ENCODE measurements around the gene SUGCT. TPM values are rescaled to one million over a fixed set of nuclear protein-coding genes. Genes with fewer than 3 reads are reported as not detected.

The SUGCT gene
- total and polyA plus RNA-seq, 4 donors, result 2.4 to 5.3 (median 3.3) TPM

DNA sequence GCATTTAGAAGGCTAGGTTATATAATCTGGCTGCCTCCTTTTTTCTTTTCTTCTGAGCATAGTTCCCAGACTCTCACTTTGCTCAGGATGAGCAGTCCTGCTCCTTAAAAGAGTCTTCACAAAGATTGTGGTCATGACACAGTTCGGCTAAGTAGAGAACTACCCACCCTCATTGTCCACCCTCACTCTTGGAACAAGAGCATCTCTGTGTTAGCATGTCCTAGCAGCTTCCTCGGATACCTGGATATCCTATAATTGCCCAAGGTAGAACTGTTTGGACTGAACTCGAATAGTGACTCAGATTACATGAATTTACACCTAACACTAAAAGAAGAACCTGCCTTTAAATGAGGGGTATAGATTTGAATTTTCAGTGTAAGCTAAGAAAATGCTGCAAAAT is 572.0 kb downstream of the SUGCT start:
- WGBS (ENCODE audit: insufficient coverage), result 90% methylated on average over 1 of the region's 3 CpGs
- no peaks in the 10 kb centered on the region for H3K27me3 ChIP-seq (ENCODE audit: control insufficient read depth, insufficient read depth, low read length)
- no peaks in the 10 kb centered on the region for H3K4me1 ChIP-seq (ENCODE audit: control insufficient read depth, insufficient read depth, low read length)
- no peak overlapping the region for H3K4me3 ChIP-seq (ENCODE audit: low read depth, low read length)
- no peaks in the 10 kb centered on the region for H3K36me3 ChIP-seq (ENCODE audit: control insufficient read depth, insufficient read depth, low read length)
- no peaks in the 10 kb centered on the region for H3K9me3 ChIP-seq (ENCODE audit: control insufficient read depth, insufficient read depth, low read length)
- DNase-seq (ENCODE audit: low read depth in 4 of 6, low spot score in 6 of 6), result no peak
- no peak overlapping the region for H3K27ac ChIP-seq (ENCODE audit: low read depth, low read length)

DNA sequence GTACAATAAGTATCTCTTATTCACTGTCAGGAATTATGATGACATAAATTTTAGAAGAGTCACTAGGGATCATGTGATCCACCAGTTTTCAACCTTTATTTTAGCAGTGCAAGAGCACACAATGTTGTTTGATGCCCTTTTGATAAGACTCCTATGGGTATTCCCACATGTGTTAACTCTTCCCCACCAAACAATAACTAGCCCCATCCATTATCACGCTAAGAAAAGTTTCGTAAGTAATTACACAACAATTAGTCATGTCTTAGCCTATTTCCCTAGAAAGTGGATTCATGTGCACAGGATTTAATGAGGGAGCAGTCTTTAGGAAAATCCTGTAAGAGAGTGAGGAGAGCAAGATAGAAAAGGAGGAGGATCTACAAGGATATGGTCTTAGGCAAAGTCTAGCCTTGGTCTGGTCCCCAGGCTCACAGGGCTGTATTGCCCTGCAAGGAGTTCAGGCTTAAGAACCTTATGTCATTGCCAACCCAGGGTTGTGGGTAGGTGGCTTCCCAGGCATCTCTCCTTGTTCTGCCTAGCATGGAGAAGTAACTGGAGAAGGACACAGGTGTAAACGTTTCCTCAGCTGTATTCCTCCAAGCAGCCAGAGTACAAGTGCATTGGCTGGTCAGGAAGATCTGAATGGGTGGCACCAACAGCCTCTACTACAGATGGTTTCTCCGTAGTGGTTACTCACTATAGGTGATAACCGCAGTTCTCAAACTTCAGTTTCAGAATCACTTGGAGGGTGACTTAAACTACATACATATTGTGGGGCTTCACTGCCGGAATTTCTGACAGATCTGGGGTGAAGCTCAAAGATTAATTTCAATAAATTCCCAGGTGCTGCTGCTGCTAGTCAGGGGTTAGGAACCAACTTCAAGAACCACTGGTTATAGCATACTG is 574.5 kb downstream of the SUGCT start:
- H3K9me3 ChIP-seq (ENCODE audit: control insufficient read depth, insufficient read depth, low read length), result no peaks in the 10 kb centered on the region
- DNase-seq (ENCODE audit: low read depth in 4 of 6, low spot score in 6 of 6), result no peak
- no peaks in the 10 kb centered on the region for H3K27me3 ChIP-seq (ENCODE audit: control insufficient read depth, insufficient read depth, low read length)
- H3K36me3 ChIP-seq (ENCODE audit: control insufficient read depth, insufficient read depth, low read length), result no peaks in the 10 kb centered on the region
- no peaks in the 10 kb centered on the region for H3K4me1 ChIP-seq (ENCODE audit: control insufficient read depth, insufficient read depth, low read length)
- no peak overlapping the region for H3K27ac ChIP-seq (ENCODE audit: low read depth, low read length)
- H3K4me3 ChIP-seq (ENCODE audit: low read depth, low read length), result no peak overlapping the region
- WGBS (ENCODE audit: insufficient coverage), result 86% methylated on average over 4 of the region's 6 CpGs

- DNase-seq (ENCODE audit: low read depth in 4 of 6, low spot score in 6 of 6), result no peak
- WGBS (ENCODE audit: insufficient coverage), result 100% methylated on average over 5 of the region's 6 CpGs
Measured at GRCh38 chr7:40711706-40712105, 576.9 kb downstream of the SUGCT start.

DNA sequence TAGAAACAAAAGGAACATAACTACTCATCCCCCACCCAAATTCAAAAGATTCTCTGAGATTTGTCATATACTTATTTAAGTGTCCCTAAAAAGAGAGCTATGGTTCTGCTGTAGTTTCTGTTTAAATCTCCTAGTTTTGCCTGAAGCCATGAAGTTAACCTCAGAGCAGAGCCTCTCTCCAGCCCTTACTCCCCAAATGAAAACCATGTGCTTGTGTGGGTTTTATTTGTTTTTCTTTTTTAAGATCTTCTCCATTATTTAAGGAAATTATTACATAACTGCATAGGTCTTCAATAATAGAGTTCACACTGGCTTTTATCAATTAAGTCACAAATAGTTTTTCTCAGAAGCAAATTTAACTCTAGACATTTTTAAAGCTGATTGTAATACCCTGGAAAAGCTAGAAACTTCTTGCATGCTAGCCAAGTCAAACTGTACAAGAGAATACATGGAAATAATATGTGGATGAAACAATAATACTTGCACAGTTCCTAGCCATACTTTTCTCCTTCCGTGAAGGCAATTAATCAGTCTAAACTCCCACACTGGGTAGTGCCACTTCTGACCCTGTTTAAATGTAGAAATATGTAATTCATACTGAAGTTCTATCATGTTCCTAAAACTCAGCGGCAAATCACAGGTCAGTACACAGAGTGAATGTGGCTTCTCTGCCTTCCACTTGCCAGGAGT is 579.7 kb downstream of the SUGCT start:
- H3K36me3 ChIP-seq (ENCODE audit: control insufficient read depth, insufficient read depth, low read length), result no peaks in the 10 kb centered on the region
- DNase-seq (ENCODE audit: low read depth in 4 of 6, low spot score in 6 of 6), result no peak
- H3K4me1 ChIP-seq (ENCODE audit: control insufficient read depth, insufficient read depth, low read length), result no peaks in the 10 kb centered on the region
- no peak overlapping the region for H3K4me3 ChIP-seq (ENCODE audit: low read depth, low read length)
- H3K9me3 ChIP-seq (ENCODE audit: control insufficient read depth, insufficient read depth, low read length), result no peaks in the 10 kb centered on the region
- no CpG with 5 or more reads among the region's 2 CpGs for WGBS (ENCODE audit: insufficient coverage)
- no peak overlapping the region for H3K27ac ChIP-seq (ENCODE audit: low read depth, low read length)
- no peaks in the 10 kb centered on the region for H3K27me3 ChIP-seq (ENCODE audit: control insufficient read depth, insufficient read depth, low read length)

More at GRCh38 chr7:40711706-40712105, 576.9 kb downstream of the SUGCT start:
- H3K27me3 ChIP-seq (ENCODE audit: control insufficient read depth, insufficient read depth, low read length), result no peaks in the 10 kb centered on the region
- H3K4me1 ChIP-seq (ENCODE audit: control insufficient read depth, insufficient read depth, low read length), result no peaks in the 10 kb centered on the region
- H3K4me3 ChIP-seq (ENCODE audit: low read depth, low read length), result no peak overlapping the region
- no peaks in the 10 kb centered on the region for H3K9me3 ChIP-seq (ENCODE audit: control insufficient read depth, insufficient read depth, low read length)
- H3K36me3 ChIP-seq (ENCODE audit: control insufficient read depth, insufficient read depth, low read length), result no peaks in the 10 kb centered on the region
- no peak overlapping the region for H3K27ac ChIP-seq (ENCODE audit: low read depth, low read length)

DNA sequence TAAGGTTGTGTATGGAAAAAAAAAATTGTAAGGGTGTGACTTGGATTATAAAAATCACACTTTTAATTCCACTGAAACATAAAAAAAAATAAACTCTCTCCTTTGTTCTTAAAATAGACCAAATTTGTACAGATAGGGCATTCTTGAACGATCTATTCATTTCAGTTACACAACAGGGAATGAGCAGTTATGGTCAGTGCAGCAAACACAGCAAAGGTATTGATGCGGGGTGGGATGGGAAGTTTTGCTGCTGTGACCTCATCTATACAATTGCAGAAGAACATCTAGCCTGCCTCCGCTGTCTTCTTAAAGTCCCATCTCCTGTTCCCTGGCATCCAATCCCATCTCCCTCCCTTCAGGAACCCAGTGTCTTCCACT is 580.2 kb downstream of the SUGCT start:
- WGBS (ENCODE audit: insufficient coverage), result 90% methylated on average over 2 of the region's 3 CpGs
- Histone ChIP-seq H3K9me3 (ENCODE audit: control insufficient read depth, insufficient read depth, low read length) (no peaks in the 10 kb centered on the region), H3K4me1 (ENCODE audit: control insufficient read depth, insufficient read depth, low read length) (no peaks in the 10 kb centered on the region), H3K27me3 (ENCODE audit: control insufficient read depth, insufficient read depth, low read length) (no peaks in the 10 kb centered on the region), H3K4me3 (ENCODE audit: low read depth, low read length) (no peak overlapping the region), H3K36me3 (ENCODE audit: control insufficient read depth, insufficient read depth, low read length) (no peaks in the 10 kb centered on the region), H3K27ac (ENCODE audit: low read depth, low read length) (no peak overlapping the region)
- no peak for DNase-seq (ENCODE audit: low read depth in 4 of 6, low spot score in 6 of 6)

DNA sequence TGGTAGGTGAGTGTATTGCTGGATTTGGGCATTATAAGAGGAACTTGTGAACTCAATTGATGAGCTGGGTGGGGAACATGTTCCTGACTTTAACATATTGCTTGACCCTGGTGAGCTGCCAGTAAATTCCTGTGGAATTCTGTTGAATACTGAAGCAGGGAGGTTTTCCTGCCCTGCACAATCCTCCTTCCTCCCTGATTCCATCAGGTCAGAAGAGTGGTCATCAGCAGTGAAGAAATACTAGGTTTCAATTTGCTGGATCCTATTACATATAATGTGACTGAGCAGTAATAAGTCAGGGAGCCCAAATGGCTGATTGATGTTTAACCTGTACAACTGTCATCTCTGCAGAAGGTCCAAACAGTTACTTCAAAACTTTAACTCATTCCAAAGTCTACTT is 581.2 kb downstream of the SUGCT start:
- DNase-seq (ENCODE audit: low read depth in 4 of 6, low spot score in 6 of 6), result no peak
- Histone ChIP-seq H3K27me3 (ENCODE audit: control insufficient read depth, insufficient read depth, low read length) (no peaks in the 10 kb centered on the region), H3K9me3 (ENCODE audit: control insufficient read depth, insufficient read depth, low read length) (no peaks in the 10 kb centered on the region), H3K4me3 (ENCODE audit: low read depth, low read length) (no peak overlapping the region), H3K4me1 (ENCODE audit: control insufficient read depth, insufficient read depth, low read length) (no peaks in the 10 kb centered on the region), H3K27ac (ENCODE audit: low read depth, low read length) (no peak overlapping the region), H3K36me3 (ENCODE audit: control insufficient read depth, insufficient read depth, low read length) (no peaks in the 10 kb centered on the region)

GRCh38 chr7:40717242-40717641 is 582.4 kb downstream of the SUGCT start:
- Histone ChIP-seq H3K27me3 (ENCODE audit: control insufficient read depth, insufficient read depth, low read length) (no peaks in the 10 kb centered on the region), H3K9me3 (ENCODE audit: control insufficient read depth, insufficient read depth, low read length) (no peaks in the 10 kb centered on the region), H3K4me1 (ENCODE audit: control insufficient read depth, insufficient read depth, low read length) (no peaks in the 10 kb centered on the region), H3K27ac (ENCODE audit: low read depth, low read length) (no peak overlapping the region), H3K36me3 (ENCODE audit: control insufficient read depth, insufficient read depth, low read length) (no peaks in the 10 kb centered on the region), H3K4me3 (ENCODE audit: low read depth, low read length) (no peak overlapping the region)
- WGBS (ENCODE audit: insufficient coverage), result 58% methylated on average over 7 of the region's 9 CpGs
- DNase-seq (ENCODE audit: low read depth in 4 of 6, low spot score in 6 of 6), result no peak

- no peaks in the 10 kb centered on the region for H3K9me3 ChIP-seq (ENCODE audit: control insufficient read depth, insufficient read depth, low read length)
- no peaks in the 10 kb centered on the region for H3K36me3 ChIP-seq (ENCODE audit: control insufficient read depth, insufficient read depth, low read length)
- no peaks in the 10 kb centered on the region for H3K4me1 ChIP-seq (ENCODE audit: control insufficient read depth, insufficient read depth, low read length)
- DNase-seq (ENCODE audit: low read depth in 4 of 6, low spot score in 6 of 6), result no peak
- WGBS (ENCODE audit: insufficient coverage), result no CpG with 5 or more reads among the region's 1 CpG
- no peak overlapping the region for H3K27ac ChIP-seq (ENCODE audit: low read depth, low read length)
- no peaks in the 10 kb centered on the region for H3K27me3 ChIP-seq (ENCODE audit: control insufficient read depth, insufficient read depth, low read length)
- no peak overlapping the region for H3K4me3 ChIP-seq (ENCODE audit: low read depth, low read length)
Measured at GRCh38 chr7:40720416-40720815, 585.6 kb downstream of the SUGCT start.

GRCh38 chr7:40721342-40721949 is 586.6 kb downstream of the SUGCT start:
- Histone ChIP-seq H3K4me1 (ENCODE audit: control insufficient read depth, insufficient read depth, low read length) (no peaks in the 10 kb centered on the region), H3K27me3 (ENCODE audit: control insufficient read depth, insufficient read depth, low read length) (no peaks in the 10 kb centered on the region), H3K36me3 (ENCODE audit: control insufficient read depth, insufficient read depth, low read length) (no peaks in the 10 kb centered on the region), H3K4me3 (ENCODE audit: low read depth, low read length) (no peak overlapping the region), H3K27ac (ENCODE audit: low read depth, low read length) (no peak overlapping the region), H3K9me3 (ENCODE audit: control insufficient read depth, insufficient read depth, low read length) (no peaks in the 10 kb centered on the region)
- WGBS (ENCODE audit: insufficient coverage), result 40% methylated on average over 1 of the region's 2 CpGs
- peak in 1 of 6 donors; percentile 47 for DNase-seq (ENCODE audit: low read depth in 4 of 6, low spot score in 6 of 6)

Measured in spinal cord (tissue), 10 donors.